CD4-positive, alpha-beta T cell treated with Interleukin-6 for 4 hours (primary cell): Measurements from ENCODE around the gene APOM.

ENCODE experiments used
- DNase-seq: peaks from one replicate; pipeline ENCODE4 v3.0.0-alpha.2; 2020; ENCODE audit warnings: mixed read lengths

APOM gene

DNA sequence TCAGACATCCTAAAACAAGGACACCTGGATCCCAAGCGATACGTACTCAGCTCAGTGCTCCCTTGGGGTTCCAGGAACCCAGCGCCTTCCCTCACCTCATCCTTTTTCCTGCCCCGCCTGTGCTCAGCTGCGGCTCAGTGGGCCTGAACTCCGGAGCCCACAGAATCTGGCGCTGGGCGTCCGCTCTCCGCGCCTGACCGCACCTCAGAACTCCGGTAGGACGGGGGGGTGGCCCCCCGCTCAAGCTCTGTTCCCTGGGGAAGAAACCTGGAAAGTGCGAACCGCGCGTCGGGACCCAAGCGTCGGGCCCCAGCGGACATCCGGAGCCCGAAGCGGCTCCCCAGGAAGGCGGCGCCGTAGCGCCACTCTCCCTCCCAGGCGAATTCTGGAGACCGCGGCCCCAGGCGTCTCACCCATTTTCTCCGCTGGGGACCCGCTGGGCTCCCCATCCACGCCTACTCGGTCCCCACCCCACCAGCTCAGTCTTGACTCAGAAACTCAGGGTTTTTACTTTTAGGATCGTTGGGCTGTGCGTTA, 25.5 kb downstream of the APOM start:
- DNase-seq: peak; percentile 61

DNA sequence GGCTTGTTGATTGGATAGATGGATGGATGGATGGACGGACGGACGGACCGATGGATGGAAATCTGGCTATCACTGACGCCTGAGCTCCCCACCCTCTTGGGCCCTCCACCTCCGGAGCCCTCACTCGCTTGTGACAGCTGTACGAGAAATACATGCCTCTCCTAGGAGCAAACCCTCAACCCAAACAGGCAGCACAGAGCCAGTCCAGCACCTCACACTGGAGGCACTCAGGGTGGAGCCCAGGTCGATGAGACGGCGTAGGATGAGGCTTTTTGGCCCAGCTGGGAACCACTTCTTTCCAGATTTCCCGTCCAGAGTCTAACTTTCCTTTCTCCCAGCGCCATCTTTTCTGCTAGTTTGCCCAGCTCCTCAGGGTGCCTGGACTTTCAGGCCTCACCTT, 27.9 kb downstream of the APOM start:
- DNase-seq: no peak

GRCh38 chr6:31686483-31686882, 30.8 kb downstream of the APOM start:
- no peak for DNase-seq

GRCh38 chr6:31687321-31687720, 31.6 kb downstream of the APOM start:
- DNase-seq: no peak

DNA sequence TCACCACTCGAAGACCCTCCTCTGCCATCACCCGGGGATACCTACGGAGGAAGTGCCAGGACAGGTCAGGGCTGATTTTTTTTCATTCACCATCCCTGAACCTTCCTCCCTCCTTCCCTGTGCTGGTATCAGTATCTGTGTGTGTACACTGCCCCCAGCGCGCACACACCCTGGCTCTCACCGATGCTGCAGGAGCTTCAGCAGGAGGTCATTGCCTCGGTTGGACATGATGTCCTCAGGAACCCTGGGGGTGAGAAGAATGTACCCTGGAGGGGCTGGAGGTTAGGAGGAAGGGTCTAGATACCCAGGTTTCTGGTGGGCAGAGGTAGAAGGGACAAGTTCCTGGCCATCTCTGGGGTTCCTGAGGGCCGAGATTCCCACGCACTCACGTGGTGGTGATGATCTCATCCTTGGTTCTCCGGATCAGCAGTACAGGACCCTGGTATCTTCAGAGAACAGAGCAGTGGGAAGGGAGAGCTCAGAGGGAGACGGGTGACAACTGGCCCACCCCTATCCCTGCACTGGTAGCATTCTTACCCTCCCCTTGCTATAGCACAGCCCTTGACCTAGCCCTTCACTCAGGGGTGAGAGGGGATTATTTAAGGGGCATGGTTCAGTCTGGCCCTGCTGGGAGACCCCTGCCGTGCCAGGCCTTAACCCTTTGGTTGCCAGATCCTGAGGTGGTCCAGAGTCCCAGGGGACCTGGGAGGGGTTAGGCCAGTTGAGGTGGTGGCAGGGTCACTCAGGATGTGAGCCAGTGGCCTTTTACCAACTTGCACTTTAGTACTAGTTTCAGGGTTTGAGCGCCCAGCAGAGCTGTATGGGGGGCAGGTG, 32.4 kb downstream of the APOM start:
- no peak for DNase-seq

DNA sequence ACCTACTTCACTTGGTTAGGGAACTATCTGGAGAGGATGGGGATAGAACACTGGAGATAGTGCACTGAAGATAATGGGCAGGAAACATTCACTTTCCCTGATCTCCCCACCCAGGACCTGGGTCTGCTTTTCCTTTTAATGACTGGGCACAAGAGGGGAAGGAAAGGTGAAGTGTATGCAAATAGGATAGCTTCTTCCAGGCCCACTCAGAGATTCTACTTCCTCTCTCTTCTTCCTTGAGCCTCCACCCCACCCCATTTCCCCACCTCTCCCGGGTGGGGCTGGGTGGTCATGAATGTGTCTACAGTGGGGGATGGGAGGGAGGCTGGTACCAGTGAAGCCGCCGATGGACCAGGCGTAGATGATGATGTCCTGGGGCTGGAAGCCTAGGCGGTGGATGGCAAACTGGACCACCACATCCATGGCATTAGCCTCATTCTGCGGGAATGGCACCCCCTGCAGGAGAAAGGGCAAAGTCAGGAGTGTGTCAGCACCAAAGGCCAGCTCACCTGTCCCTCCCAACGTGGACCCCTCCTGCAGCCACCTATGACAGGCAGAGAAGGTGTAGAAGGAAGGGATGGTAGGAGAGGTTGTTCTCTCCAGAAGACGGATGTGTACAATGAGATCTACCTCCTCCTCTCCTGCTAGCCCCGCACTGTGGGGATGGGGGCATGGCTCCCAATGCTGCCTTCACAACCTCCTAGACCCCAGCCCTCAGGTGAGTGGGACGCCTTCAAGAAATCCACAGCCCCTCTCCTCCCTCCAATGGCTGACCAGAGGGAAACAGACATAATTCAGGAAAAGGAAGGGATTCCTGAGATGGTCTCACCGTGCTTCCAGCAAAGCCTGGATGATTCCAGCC, 33.8 kb downstream of the APOM start:
- no peak for DNase-seq

GRCh38 chr6:31690231-31691077, 34.8 kb downstream of the APOM start:
- no peak for DNase-seq

DNA sequence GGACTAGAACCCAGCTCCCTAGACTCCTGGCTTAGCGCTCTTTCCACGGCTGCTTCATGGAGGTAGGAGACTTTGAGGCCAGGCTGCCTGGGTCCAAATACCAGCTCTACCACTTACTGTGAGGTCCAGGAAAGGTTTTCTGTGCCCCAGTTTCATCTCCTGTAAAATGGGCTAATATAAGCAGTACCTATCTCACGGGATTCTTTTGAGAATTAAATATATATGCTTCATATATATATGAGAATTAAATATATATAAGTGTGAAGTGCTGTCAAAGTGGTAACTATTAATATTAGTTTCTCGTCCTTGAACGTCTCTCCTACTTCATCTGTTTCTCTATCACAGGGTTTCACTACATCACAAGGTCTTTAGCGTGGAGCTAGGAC, 35.4 kb downstream of the APOM start:
- DNase-seq: no peak

DNA sequence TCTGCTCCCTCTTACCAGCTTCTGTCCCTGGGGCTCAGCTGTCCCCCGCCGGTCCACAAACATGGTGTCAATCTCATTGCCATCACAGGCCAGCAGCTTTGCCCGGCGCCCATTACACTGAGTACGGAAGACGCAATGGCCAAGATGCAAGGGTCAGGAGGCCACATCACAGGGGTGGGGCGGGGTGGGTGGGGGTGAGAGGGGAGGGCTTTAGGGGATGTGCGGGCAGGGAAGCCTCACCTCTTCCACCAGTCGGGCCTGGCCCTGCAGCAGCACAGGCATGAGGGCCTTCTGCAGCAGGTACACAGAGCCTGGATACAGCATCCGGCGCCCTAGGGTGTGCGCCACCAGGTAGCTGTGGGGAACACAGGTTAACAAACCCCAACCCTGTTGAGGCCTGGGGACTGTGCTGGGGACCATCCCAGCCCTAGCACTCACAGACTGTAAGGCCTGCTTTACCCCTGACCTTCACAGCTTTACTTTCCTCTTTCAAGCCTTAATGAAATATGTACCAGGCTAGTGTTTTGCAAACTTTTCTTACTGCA, 35.9 kb downstream of the APOM start:
- DNase-seq: no peak

DNA sequence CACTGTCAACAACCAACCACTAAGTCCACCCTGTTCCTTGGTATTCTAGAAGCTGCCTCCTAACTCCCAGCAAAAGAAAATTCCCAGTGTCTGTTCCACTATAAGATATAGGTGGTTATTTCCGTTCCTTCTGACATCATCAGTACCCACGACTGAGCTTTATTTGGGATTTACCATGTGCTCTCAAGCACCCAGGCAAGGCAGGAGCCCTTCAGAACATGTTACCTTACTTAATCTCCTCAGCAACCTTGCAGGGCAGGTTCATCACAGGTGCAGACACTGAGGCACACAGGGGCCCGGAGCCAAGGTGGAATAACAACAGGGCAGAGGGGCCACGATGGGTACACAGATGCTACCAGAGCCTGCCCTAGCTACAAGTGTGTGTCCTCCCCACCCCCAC, 36.7 kb downstream of the APOM start:
- DNase-seq: no peak

- DNase-seq: no peak
Observed at GRCh38 chr6:31692886-31693285, 37.2 kb downstream of the APOM start.

- DNase-seq: no peak
Observed at GRCh38 chr6:31693535-31693934, 37.8 kb downstream of the APOM start.

GRCh38 chr6:31697555-31697954, 41.9 kb downstream of the APOM start:
- DNase-seq: no peak

DNA sequence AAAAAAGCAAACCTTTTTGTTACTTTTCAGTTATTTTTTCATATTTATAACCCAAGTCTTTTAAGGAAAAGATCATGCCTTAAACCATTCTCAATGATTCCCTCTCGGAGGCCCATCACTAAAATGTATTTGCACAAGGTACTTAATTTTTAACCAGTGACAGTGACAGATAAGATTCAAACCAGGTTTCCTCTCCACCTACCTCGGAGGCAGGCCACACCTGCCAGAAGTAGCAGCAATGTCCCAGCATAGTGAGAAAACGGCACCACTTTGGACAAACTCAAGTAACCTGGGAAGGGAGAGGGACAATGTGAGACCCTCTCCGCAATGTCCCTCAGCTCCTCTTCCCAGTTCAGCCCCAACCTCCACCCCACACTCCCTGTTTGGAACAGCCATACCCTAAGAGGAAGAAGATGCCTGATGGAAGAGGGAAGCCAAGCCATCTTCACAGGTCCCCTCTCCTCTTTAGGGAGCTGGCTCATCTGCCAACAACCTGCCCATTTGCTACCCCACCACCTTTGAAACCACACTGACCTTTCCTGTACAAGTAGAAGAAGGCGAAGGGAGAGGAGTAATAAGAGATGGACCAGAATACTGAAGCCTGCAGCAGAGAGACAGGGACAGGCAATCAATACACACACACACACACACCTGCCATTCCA, 45.2 kb downstream of the APOM start:
- no peak for DNase-seq

- DNase-seq: no peak
Observed at GRCh38 chr6:31701666-31702404, 46.1 kb downstream of the APOM start.

DNA sequence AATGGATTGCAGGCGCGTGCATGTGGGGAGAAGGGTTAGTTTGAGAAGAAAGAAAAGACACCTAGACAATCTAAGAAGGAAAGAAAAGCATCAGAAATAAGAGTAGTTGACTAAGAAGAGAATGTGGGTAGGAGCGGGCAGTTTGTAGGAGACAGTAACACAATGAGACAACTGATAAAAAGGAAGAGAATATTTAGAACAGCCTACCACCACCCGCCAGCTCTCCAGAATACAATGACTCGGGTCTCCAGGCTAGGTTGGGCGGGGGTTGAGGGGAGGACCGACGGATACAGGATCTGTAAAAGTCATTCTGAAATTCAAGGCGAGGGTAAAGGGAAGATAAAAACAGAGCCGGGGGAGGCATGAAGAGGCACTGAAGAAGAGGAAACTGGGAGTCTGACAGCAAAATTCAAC, 46.7 kb downstream of the APOM start:
- no peak for DNase-seq

GRCh38 chr6:31702819-31703716, 47.4 kb downstream of the APOM start, which contains the start of gene ABHD16A:
Gene ABHD16A, minus strand, starts transcription at chr6:31703324. Its CDS starts 43 bp downstream, at chr6:31703281.
- peak; percentile 99 for DNase-seq

- no peak for DNase-seq
Observed at GRCh38 chr6:31705931-31706330, 50.2 kb downstream of the APOM start.

GRCh38 chr6:31706599-31706998, 50.9 kb downstream of the APOM start, which contains the start of gene LY6G6F:
Gene LY6G6F, plus strand, starts transcription at chr6:31706866. Its CDS starts 41 bp downstream, at chr6:31706907.
- DNase-seq: no peak

DNA sequence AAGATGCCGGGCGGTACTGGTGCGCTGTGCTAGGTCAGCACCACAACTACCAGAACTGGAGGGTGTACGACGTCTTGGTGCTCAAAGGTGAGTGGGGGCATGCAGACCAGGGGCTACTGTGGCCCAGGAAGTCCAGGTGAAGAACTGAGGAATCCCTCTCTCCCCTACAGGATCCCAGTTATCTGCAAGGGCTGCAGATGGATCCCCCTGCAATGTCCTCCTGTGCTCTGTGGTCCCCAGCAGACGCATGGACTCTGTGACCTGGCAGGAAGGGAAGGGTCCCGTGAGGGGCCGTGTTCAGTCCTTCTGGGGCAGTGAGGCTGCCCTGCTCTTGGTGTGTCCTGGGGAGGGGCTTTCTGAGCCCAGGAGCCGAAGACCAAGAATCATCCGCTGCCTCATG, 52.0 kb downstream of the APOM start:
- no peak for DNase-seq
